OCI-LY7 (cell line): ENCODE measurements around the gene EFCAB11. TPM values are rescaled to one million over a fixed set of nuclear protein-coding genes. Genes with fewer than 3 reads are reported as not detected.

Experiments
- BruUV-seq: library from RNA; stranded (reverse); fragments of 400-500 nt; replicated peaks from 2 replicates; lab custom pipeline; 2021; lab: Mats Ljungman, UMichigan
- CTCF ChIA-PET: fragments of 300-600 bp; sonication (Branson Sonifier 250); formaldehyde crosslinking; loops from one replicate; lab custom pipeline; 2022; ENCODE audit warnings: antibody characterized with exemption; ENCODE audit not compliant: unreplicated experiment; lab: Charles Lee
- POLR2A ChIA-PET: fragments of 300-600 bp; sonication (Branson Sonifier 250); formaldehyde crosslinking; loops from one replicate; lab custom pipeline; 2022; ENCODE audit warnings: antibody characterized with exemption; lab: Charles Lee
- DNase-seq: peaks from one replicate; pipeline ENCODE4 v3.0.0-alpha.2; 2015; ENCODE audit warnings: low spot score
- H2AFZ ChIP-seq: fragments of 200-600 bp; sonication (generic), shearing (Covaris generic); 2 replicates; pipeline ENCODE4 v1.6.1; 2014; ENCODE audit warnings: mild to moderate bottlenecking, antibody characterized with exemption, low read length, moderate library complexity
- H3K27ac ChIP-seq: fragments of 200-600 bp; sonication (generic); 2 replicates; pipeline ENCODE4 v1.5.1; 2014; ENCODE audit warnings: mixed run types, low read depth, mild to moderate bottlenecking, moderate library complexity, low read length, inconsistent platforms; ENCODE audit not compliant: poor library complexity, severe bottlenecking
- H3K36me3 ChIP-seq: fragments of 200-600 bp; sonication (generic); 2 replicates; pipeline ENCODE4 v1.6.1; 2014; ENCODE audit warnings: mild to moderate bottlenecking, antibody characterized with exemption, low read length, moderate library complexity, mixed read lengths; ENCODE audit not compliant: insufficient read depth
- H3K4me1 ChIP-seq: fragments of 200-600 bp; sonication (generic); 2 replicates; pipeline ENCODE4 v1.5.1; 2014; ENCODE audit warnings: mild to moderate bottlenecking, low read length; ENCODE audit not compliant: insufficient read depth, poor library complexity, severe bottlenecking
- H3K4me2 ChIP-seq: fragments of 200-600 bp; sonication (generic); 2 replicates; pipeline ENCODE4 v1.6.1; 2014; ENCODE audit warnings: mild to moderate bottlenecking, low read length
- H3K4me3 ChIP-seq: fragments of 200-600 bp; sonication (generic); 2 replicates; pipeline ENCODE4 v1.5.1; 2014; ENCODE audit warnings: mild to moderate bottlenecking, low read depth, low read length; ENCODE audit not compliant: poor library complexity, severe bottlenecking
- H3K79me2 ChIP-seq: fragments of 200-600 bp; sonication (generic); 2 replicates; pipeline ENCODE4 v1.6.1; 2016; ENCODE audit warnings: low read depth, mild to moderate bottlenecking, low read length, moderate library complexity, mixed read lengths; ENCODE audit not compliant: insufficient read depth
- H3K9me2 ChIP-seq: fragments of 200-600 bp; sonication (generic); 2 replicates; pipeline ENCODE4 v1.6.1; 2016; ENCODE audit warnings: mild to moderate bottlenecking, low read length, mixed read lengths; ENCODE audit not compliant: insufficient read depth
- H3K9me3 ChIP-seq: fragments of 200-600 bp; sonication (generic); 2 replicates; pipeline ENCODE4 v1.6.1; 2014; ENCODE audit warnings: mild to moderate bottlenecking, mixed run types, low read length, mixed read lengths
- H4K20me1 ChIP-seq: fragments of 200-600 bp; sonication (generic); 2 replicates; pipeline ENCODE4 v1.6.1; 2014; ENCODE audit warnings: mild to moderate bottlenecking, antibody characterized with exemption, low read length, moderate library complexity, mixed read lengths; ENCODE audit not compliant: insufficient read depth
- EZH2phosphoT487 ChIP-seq: fragments of 200-600 bp; sonication (generic); IDR thresholded peaks from 2 replicates; pipeline ENCODE4 v1.6.1; 2018; ENCODE audit warnings: low read depth, borderline replicate concordance, mild to moderate bottlenecking, mixed run types, antibody characterized with exemption, low read length, moderate library complexity, mixed read lengths
- intact Hi-C: fragments of 100-400 bp; cut with micrococcal nuclease; formaldehyde crosslinking; loops from one replicate; pipeline ENCODE4 v1.10.0; 2022; ENCODE audit not compliant: unreplicated experiment
- total RNA-seq, 2 experiments: library from RNA; depleted of rRNA in 1 of 2; stranded (reverse); fragments of >200 nt in 1 of 2; shearing (Covaris generic) in 1 of 2; gene quantifications; 2 replicates each; pipeline ENCODE4 v1.2.3, GENCODE V29; 2014 to 2022
- TF ChIP-seq, protein P1 (sequence below): fragments of 200-600 bp; sonication (generic); conservative IDR thresholded peaks from 2 replicates; pipeline ENCODE4 v1.5.1; 2014; ENCODE audit warnings: mild to moderate bottlenecking, antibody characterized with exemption, low read length, moderate library complexity, mixed read lengths

The EFCAB11 gene
- total RNA-seq, 2 experiments from 2014 or later, result 9.3 to 29.5 TPM

DNA sequence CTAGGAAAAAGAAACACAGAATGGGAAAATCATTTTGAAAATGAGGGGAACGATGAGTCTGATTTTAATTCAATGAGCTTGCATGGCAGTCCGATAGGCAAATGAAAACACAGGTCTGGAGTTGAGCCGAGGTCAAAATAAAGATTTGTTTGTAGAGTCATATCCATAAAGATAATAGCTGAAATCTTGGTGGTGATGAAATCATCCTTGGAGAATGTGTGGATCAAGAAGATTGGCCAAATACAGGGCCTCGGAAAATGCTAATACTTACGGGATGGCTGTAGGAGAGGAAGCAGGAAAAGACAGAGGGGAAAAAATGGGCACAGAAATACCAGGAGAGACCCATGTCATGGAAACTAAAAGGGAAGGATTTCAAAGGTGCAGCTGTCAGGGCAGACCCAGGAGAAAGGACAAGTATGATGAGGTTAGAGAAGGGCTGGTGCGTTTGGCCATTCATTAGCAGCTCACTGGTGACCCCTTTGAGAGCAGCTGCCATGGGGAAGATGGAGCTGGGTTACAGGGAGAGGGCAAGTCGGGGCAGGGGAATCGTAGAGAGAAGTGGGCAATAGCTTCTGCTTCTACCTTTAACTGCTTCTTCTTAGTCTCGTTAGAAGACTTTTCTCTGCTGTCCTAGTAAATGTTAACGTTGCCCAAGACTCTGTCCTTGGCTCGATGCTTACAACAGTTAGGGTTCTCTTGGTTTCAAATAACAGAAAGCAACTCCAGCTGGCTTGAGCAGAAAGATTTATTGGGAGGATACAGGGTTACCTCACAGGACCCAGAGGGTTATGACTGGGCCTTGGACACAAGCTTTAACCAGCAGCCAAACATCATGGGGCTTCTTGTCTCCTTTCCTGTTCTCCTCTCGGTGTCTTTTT lies 161.8 kb downstream of the EFCAB11 start:
- H3K79me2 ChIP-seq, result no peaks in the 10 kb centered on the region
- intact Hi-C loops, result no loop called here
- H3K36me3 ChIP-seq, result no peaks in the 10 kb centered on the region
- TF ChIP-seq EZH2phosphoT487, result no peak
- TF ChIP-seq, protein P1, sequence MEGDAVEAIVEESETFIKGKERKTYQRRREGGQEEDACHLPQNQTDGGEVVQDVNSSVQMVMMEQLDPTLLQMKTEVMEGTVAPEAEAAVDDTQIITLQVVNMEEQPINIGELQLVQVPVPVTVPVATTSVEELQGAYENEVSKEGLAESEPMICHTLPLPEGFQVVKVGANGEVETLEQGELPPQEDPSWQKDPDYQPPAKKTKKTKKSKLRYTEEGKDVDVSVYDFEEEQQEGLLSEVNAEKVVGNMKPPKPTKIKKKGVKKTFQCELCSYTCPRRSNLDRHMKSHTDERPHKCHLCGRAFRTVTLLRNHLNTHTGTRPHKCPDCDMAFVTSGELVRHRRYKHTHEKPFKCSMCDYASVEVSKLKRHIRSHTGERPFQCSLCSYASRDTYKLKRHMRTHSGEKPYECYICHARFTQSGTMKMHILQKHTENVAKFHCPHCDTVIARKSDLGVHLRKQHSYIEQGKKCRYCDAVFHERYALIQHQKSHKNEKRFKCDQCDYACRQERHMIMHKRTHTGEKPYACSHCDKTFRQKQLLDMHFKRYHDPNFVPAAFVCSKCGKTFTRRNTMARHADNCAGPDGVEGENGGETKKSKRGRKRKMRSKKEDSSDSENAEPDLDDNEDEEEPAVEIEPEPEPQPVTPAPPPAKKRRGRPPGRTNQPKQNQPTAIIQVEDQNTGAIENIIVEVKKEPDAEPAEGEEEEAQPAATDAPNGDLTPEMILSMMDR, result no peak
- DNase-seq, result no peak
- no peak overlapping the region for H3K27ac ChIP-seq
- no peak overlapping the region for H2AFZ ChIP-seq
- no peaks in the 10 kb centered on the region for H3K9me2 ChIP-seq
- no peak overlapping the region for H3K4me3 ChIP-seq
- ChIA-PET CTCF (no interaction called here), POLR2A (interaction anchor here (0.7 to 1.3 kb wide), 3 partner anchors 16 to 853 kb away, joined by 4 to 5 read pairs (median 5); no protein-coding TSS in a partner anchor)
- no TSS peak for BruUV-seq
- H3K4me2 ChIP-seq, result no peak overlapping the region
- no peaks in the 10 kb centered on the region for H4K20me1 ChIP-seq
- H3K9me3 ChIP-seq, result no peaks in the 10 kb centered on the region
- H3K4me1 ChIP-seq, result no peaks in the 10 kb centered on the region

GRCh38 chr14:89787525-89787924 lies 167.0 kb downstream of the EFCAB11 start:
- H3K36me3 ChIP-seq, result no peaks in the 10 kb centered on the region
- no peak overlapping the region for H3K4me3 ChIP-seq
- POLR2A ChIA-PET, result interaction anchor here (0.6 kb wide), 1 partner anchor 12 kb away, joined by 3 read pairs; no protein-coding TSS in a partner anchor
- intact Hi-C loops, result no loop called here
- no peak overlapping the region for H3K27ac ChIP-seq
- H3K9me3 ChIP-seq, result no peaks in the 10 kb centered on the region
- DNase-seq, result no peak
- TF ChIP-seq, protein P1, result no peak
- no peak for TF ChIP-seq EZH2phosphoT487
- H2AFZ ChIP-seq, result no peak overlapping the region
- no peaks in the 10 kb centered on the region for H3K9me2 ChIP-seq
- H3K79me2 ChIP-seq, result no peaks in the 10 kb centered on the region
- no peaks in the 10 kb centered on the region for H4K20me1 ChIP-seq
- H3K4me1 ChIP-seq, result no peaks in the 10 kb centered on the region
- CTCF ChIA-PET, result no interaction called here
- no peak overlapping the region for H3K4me2 ChIP-seq
- BruUV-seq, result no TSS peak

DNA sequence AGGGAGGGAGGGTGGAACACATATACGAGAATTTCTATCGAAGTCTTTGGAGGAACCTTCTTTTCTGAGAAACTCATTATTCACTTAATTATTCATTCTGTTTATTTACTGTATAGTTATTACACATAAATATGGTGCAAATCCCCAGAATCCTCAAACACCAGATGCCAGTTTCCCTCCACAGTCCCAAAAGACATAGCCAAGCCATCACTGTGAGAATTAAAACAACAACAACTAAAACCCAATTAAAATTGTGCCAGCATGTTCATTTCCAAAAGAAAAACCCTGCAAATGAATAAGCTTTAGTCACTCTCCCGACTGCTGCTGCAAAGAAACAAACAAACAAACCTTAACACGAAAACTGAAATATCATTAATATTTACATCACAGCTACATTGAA lies 173.5 kb downstream of the EFCAB11 start:
- intact Hi-C loops, result no loop called here
- no peaks in the 10 kb centered on the region for H3K36me3 ChIP-seq
- H3K79me2 ChIP-seq, result no peaks in the 10 kb centered on the region
- H3K9me2 ChIP-seq, result no peaks in the 10 kb centered on the region
- no peaks in the 10 kb centered on the region for H3K9me3 ChIP-seq
- CTCF ChIA-PET, result no interaction called here
- H3K4me2 ChIP-seq, result no peak overlapping the region
- peaks cover under 1% of the 10 kb centered on the region for H3K4me1 ChIP-seq
- BruUV-seq, result no TSS peak
- H3K4me3 ChIP-seq, result no peak overlapping the region
- no peak for DNase-seq
- no peaks in the 10 kb centered on the region for H4K20me1 ChIP-seq
- POLR2A ChIA-PET, result no interaction called here
- no peak overlapping the region for H3K27ac ChIP-seq
- no peak overlapping the region for H2AFZ ChIP-seq
- TF ChIP-seq EZH2phosphoT487, result no peak
- TF ChIP-seq, protein P1, result no peak
